ENCODE data around the gene NR2F1.
"Not testable (repeated sequence)": the region's sequence is repeated elsewhere in the genome, so short reads cannot be mapped to it uniquely, and the experiment has no call there.

NR2F1 gene

DNA sequence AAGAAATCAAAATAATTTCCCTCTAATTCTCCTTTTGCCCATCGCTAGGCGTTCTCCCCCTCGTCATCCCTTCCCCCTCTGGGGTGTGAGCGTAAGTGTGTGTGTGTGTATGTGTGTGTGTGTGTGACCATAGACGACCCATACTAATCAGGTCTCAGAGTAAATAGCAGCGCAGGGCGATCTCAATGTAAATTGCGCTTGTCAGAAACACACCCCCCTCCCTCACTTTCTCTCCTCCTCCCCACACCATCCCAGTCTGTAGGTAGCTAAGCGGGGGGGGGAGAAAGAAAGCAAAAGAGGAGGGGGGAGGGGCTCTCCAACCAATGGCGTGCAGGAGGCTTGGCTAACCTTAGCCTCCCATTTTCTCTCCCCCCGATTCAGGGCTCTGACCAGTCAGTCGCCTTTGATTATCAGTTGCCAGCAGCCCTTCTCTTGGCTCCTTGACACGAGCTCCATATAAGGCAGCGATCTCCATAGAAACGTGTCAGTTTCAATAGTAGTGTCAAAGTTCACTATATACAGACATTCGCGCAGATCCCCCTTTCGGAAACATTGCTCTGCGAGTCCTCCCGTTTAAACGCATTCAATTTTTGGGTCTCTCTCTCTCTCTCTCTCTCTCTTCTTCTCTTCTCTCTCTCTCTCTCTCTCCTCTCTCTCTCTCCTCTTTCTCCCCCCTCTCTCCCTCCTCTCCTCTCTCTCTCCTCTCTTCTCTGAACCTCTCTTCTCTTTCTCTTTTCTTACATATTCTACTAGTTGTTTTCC lies at the start of gene NR2F1:
Gene NR2F1 (plus strand): TSS at position 546 of the 762 bp plus-strand sequence. CDS start 1,802 bp downstream, outside the sequence.
- Histone ChIP-seq H3K4me1 (ENCODE audit: control insufficient read depth, insufficient read depth, low read length) (peaks cover 25% of the 10 kb centered on the region), H3K9me3 (ENCODE audit: control insufficient read depth, low read length) (no peaks in the 10 kb centered on the region), H3K4me3 (ENCODE audit: low read length) (no peak within 1 kb of the TSS), H3K27me3 (ENCODE audit: control insufficient read depth, insufficient read depth, low read length) (peaks cover 79% of the 10 kb centered on the region), H3K36me3 (ENCODE audit: control insufficient read depth, insufficient read depth, low read length) (no peaks in the 10 kb centered on the region), H3K9ac (ENCODE audit: low read length) (peak within 1 kb of the TSS; percentile 30)

DNA sequence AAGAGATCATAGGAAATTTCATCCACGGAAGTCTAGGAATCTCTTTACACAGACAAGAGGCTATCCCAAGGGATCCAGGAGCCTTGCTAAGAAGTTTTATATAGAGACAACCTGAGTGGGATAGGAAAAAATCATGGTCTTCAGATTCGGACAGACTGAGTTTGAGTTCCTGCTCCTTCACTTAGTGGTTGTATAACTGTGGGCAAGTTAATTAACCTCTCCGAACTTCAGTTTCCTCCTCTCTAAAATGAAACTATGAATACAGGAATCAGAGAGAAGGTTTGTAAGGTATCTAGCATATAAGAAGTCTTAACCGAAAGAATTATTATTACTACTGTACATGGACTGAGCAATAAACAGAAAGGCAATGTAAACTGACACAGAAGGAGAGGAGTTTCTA lies 37.1 kb upstream of the NR2F1 start:
- Histone ChIP-seq H3K9ac (ENCODE audit: low read length) (no peak overlapping the region), H3K9me3 (ENCODE audit: control insufficient read depth, low read length) (no peaks in the 10 kb centered on the region), H3K4me3 (ENCODE audit: low read length) (no peak overlapping the region), H3K27me3 (ENCODE audit: control insufficient read depth, insufficient read depth, low read length) (no peaks in the 10 kb centered on the region), H3K36me3 (ENCODE audit: control insufficient read depth, insufficient read depth, low read length) (no peaks in the 10 kb centered on the region), H3K4me1 (ENCODE audit: control insufficient read depth, insufficient read depth, low read length) (no peaks in the 10 kb centered on the region)

DNA sequence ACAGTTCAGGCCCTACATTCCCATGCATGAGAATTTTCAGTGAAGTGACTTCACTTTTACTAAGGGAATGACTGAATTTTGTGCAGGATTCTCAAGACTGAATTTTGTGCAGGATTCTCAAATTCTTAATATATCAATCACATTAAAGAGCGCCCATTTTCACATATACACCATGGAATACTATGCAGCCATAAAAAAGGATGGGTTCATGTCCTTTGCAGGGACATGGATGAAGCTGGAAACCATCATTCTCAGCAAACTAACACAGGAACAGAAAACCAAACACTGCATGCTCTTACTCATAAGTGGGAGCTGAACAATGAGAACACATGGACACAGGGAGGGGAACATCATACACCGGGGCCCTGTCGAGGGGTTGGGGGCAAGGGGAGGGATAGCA lies 33.4 kb upstream of the NR2F1 start:
- H3K4me3 ChIP-seq (ENCODE audit: low read length); H3K36me3 ChIP-seq (ENCODE audit: control insufficient read depth, insufficient read depth, low read length); H3K9me3 ChIP-seq (ENCODE audit: control insufficient read depth, low read length); H3K4me1 ChIP-seq (ENCODE audit: control insufficient read depth, insufficient read depth, low read length); H3K9ac ChIP-seq (ENCODE audit: low read length); H3K27me3 ChIP-seq (ENCODE audit: control insufficient read depth, insufficient read depth, low read length): not testable (repeated sequence)

DNA sequence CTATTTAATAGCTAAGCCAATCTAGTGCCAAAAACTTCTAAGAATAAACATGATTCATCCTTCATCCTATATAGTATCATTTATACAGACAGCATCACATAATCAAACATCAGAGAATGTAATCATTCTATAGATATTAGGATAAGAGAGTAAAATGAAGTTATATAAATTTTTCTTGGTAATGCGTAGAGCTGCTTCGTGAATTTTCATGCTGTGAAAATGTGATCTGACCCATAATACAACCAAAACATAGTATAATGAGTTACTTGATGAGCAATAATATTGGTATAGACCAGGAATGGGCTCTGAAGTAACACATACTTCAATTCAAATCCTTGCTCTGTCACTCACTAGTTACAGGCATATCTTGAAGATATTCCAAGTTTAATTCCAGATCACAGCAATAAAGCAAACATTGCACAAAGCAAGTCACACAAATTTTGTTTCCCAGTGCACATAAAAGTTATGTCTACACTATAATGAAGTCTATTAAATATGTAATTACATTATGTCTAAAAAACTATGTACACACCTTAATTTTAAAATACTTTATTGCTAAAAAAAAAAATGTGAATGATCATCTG lies 25.9 kb upstream of the NR2F1 start:
- Histone ChIP-seq H3K9ac (ENCODE audit: low read length) (no peak overlapping the region), H3K4me3 (ENCODE audit: low read length) (no peak overlapping the region), H3K27me3 (ENCODE audit: control insufficient read depth, insufficient read depth, low read length) (no peaks in the 10 kb centered on the region), H3K9me3 (ENCODE audit: control insufficient read depth, low read length) (no peaks in the 10 kb centered on the region), H3K4me1 (ENCODE audit: control insufficient read depth, insufficient read depth, low read length) (no peaks in the 10 kb centered on the region), H3K36me3 (ENCODE audit: control insufficient read depth, insufficient read depth, low read length) (no peaks in the 10 kb centered on the region)

DNA sequence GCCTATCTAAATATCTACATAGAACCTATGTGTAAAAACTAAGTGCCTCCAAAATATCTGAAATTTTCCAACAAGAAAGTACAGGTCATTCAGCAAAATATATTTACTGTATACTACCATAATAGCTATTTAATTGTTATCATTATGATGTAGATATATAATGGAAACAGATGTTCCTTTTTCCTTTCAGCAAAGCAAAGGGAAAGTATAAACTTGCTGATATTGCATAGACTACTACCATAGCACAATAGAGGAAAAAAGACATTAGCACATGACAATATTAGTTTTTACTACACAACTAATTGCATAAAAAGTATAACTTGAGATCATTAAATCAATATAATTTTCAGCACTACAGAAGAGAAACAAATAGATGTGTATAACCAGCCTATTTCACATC lies 16.9 kb upstream of the NR2F1 start:
- no peaks in the 10 kb centered on the region for H3K36me3 ChIP-seq (ENCODE audit: control insufficient read depth, insufficient read depth, low read length)
- H3K4me1 ChIP-seq (ENCODE audit: control insufficient read depth, insufficient read depth, low read length), result no peaks in the 10 kb centered on the region
- H3K4me3 ChIP-seq (ENCODE audit: low read length), result no peak overlapping the region
- H3K9ac ChIP-seq (ENCODE audit: low read length), result no peak overlapping the region
- peaks cover 14% of the 10 kb centered on the region for H3K27me3 ChIP-seq (ENCODE audit: control insufficient read depth, insufficient read depth, low read length)
- H3K9me3 ChIP-seq (ENCODE audit: control insufficient read depth, low read length), result no peaks in the 10 kb centered on the region

DNA sequence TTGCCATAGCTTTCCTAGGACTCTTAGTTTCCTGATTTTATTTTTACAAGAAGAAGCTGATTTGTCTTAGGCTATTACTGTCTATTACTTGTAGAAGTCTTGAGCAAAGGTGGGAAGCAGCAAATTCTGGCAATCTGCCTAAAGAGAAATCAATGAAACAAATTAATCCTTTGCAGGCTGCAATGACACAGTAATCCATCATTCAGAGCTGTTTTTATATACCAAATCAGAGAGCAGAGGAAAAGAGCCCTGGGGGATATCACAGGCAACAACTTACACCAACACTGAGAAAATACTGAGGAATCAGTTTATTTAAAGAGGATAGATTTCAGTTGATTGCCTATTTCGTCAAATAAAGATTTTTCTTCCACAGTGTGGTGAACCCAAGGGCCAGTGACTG lies 15.6 kb upstream of the NR2F1 start:
- Histone ChIP-seq H3K27me3 (ENCODE audit: control insufficient read depth, insufficient read depth, low read length) (peaks cover 25% of the 10 kb centered on the region), H3K36me3 (ENCODE audit: control insufficient read depth, insufficient read depth, low read length) (no peaks in the 10 kb centered on the region), H3K4me3 (ENCODE audit: low read length) (no peak overlapping the region), H3K4me1 (ENCODE audit: control insufficient read depth, insufficient read depth, low read length) (no peaks in the 10 kb centered on the region), H3K9me3 (ENCODE audit: control insufficient read depth, low read length) (no peaks in the 10 kb centered on the region), H3K9ac (ENCODE audit: low read length) (no peak overlapping the region)

DNA sequence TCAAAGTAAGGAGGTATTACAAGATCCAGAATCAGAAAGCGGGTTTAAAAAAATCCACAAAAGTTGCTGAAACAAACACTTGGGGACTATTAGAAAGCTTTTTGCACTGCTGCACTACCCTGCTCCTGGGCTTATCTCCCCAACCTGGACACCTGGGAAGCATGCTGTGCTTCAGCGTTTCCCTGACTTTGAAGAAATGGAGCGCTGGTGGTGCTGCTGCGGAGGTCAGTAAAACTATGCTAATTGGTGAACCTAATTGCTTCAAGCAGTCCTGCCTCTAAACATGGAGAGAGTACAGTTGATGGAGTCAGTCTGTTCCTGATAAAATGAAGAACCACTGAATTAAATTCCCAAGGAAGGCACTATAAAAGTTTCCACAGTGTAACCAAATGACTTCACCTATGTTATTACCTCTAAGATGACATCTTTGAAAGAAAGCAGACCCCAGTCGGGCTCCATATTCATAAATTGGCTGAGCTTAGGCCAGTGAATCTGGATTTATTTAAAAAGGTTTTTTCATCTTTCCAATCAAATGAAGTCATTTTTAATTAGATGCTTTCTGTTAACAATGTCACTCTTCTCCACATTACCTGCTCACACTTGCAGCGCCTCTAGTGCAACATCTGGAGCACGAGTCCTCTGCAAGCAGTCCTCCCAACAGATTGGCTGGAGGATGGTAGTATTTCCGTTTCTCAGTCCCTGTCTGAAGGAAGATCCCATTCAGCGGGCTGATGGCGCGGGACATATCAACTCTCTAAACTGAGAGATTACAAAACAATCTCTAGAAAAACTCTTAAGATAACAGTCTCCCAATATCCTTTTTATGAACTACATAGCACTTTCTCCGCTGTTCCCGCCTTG lies 13.5 kb upstream of the NR2F1 start:
- Histone ChIP-seq H3K9ac (ENCODE audit: low read length) (no peak overlapping the region), H3K9me3 (ENCODE audit: control insufficient read depth, low read length) (no peaks in the 10 kb centered on the region), H3K4me1 (ENCODE audit: control insufficient read depth, insufficient read depth, low read length) (no peaks in the 10 kb centered on the region), H3K27me3 (ENCODE audit: control insufficient read depth, insufficient read depth, low read length) (peaks cover 46% of the 10 kb centered on the region), H3K4me3 (ENCODE audit: low read length) (no peak overlapping the region), H3K36me3 (ENCODE audit: control insufficient read depth, insufficient read depth, low read length) (no peaks in the 10 kb centered on the region)

DNA sequence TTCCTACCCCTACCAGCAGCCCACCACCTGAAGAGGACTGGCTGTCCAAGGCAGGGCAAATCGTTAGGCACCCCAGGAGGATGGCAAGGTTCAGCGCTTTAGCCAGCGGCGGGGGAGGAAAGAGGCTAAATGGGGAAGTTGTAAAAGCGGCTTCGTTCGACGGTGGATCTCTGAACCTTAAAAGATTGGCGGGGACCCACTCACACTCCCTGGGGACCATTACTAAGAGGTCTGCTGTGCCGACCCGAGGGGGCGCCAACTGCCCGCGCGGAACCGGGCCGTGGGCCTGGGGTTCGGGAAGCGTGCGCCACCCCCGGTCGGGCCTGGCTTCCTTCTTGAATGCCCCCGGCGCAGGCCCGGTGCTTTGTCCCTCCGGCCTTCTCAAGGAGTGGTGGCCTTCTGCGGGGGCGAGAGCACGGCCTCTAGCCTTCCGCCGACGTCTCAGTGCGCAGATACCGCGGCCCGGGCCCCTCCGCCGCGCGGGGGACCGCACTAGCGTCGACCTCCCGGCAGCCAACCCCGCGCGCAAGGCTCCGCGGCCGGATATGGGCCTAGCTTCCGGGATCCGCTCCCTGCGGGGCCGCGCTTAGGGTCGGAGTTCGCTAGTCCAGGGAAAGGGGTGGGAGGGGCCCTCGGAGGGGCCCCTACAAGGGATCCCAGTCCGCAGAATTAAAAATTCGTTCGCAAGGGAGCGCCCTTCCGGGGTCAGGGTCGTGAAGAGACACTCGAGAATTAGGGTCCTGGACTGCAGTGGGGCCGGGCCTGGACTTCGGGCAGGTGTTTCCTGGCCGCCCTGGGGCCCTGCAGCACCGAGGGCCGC lies 12.5 kb upstream of the NR2F1 start:
- H3K4me1 ChIP-seq (ENCODE audit: control insufficient read depth, insufficient read depth, low read length), result no peaks in the 10 kb centered on the region
- H3K9me3 ChIP-seq (ENCODE audit: control insufficient read depth, low read length), result no peaks in the 10 kb centered on the region
- H3K27me3 ChIP-seq (ENCODE audit: control insufficient read depth, insufficient read depth, low read length), result peaks cover 51% of the 10 kb centered on the region
- no peak overlapping the region for H3K9ac ChIP-seq (ENCODE audit: low read length)
- no peak overlapping the region for H3K4me3 ChIP-seq (ENCODE audit: low read length)
- no peaks in the 10 kb centered on the region for H3K36me3 ChIP-seq (ENCODE audit: control insufficient read depth, insufficient read depth, low read length)

DNA sequence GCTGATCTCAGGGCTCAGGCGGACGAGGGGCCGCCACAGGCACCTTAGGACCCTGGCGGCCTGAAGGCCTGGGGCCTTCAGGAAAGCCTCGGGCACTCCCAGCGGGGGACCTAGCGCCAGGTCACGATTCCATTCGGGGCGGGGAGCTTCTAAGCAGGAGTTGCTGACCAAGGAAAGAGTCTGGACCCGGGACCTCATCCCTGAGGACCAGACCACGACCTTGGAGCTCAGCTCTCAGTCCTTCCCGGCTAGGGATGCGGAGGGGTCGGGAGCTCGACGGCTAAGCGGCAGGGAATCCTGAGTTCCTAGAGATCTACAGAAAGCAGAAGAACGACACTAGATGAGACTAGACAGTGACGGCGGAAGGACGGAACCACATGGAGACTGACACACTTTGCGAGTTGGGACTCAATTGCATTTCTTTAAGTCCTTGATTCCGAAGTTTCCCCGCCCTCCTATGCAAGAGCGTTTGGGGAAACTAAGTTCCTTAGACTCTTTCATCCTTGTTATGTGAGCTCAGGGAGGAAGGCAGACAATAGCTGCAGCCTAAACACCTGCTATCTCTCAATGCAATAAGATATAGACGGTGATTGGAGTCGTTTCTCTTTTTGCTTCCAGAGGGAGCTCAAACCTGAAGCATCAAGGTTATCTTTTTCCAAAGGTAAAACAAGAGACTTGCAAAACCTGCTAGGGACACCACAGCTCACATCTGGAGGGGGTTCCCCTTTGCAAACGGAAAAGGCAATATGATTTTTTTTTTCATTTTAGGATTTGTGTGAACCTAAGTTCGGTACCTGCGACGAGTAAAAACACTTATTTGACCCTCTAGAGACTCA lies 11.7 kb upstream of the NR2F1 start:
- Histone ChIP-seq H3K9me3 (ENCODE audit: control insufficient read depth, low read length) (no peaks in the 10 kb centered on the region), H3K4me3 (ENCODE audit: low read length) (no peak overlapping the region), H3K4me1 (ENCODE audit: control insufficient read depth, insufficient read depth, low read length) (no peaks in the 10 kb centered on the region), H3K9ac (ENCODE audit: low read length) (no peak overlapping the region), H3K36me3 (ENCODE audit: control insufficient read depth, insufficient read depth, low read length) (no peaks in the 10 kb centered on the region), H3K27me3 (ENCODE audit: control insufficient read depth, insufficient read depth, low read length) (peaks cover 56% of the 10 kb centered on the region)

DNA sequence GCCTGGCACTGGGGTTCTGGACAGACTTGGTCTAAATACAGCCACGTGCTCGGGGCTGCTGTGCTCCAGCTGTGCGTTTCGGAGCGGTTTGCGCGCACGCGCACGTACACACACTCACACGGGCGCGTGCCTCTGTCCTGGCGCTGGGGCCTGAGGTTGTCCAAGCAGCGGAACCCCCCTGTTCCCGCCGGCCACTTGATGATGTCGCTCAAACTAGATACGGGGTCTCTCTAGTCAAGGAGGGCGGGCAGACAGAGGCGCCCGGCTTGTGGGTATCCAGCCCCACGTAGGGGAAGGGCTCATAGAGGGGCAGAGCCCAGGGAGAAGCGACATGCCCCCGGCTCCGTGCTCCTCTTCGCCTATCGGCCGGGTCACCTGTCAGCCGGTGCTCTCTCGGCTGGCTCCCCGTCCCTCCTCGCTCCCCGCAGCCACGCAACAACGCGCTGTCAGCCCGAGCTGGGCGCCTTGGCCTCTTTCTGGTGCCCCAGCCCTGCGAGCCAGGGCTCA lies 10.9 kb upstream of the NR2F1 start:
- Histone ChIP-seq H3K27me3 (ENCODE audit: control insufficient read depth, insufficient read depth, low read length) (peaks cover 60% of the 10 kb centered on the region), H3K4me1 (ENCODE audit: control insufficient read depth, insufficient read depth, low read length) (no peaks in the 10 kb centered on the region), H3K9ac (ENCODE audit: low read length) (no peak overlapping the region), H3K36me3 (ENCODE audit: control insufficient read depth, insufficient read depth, low read length) (no peaks in the 10 kb centered on the region), H3K4me3 (ENCODE audit: low read length) (no peak overlapping the region), H3K9me3 (ENCODE audit: control insufficient read depth, low read length) (no peaks in the 10 kb centered on the region)
